Measurements from ENCODE around the gene RALGAPB.

GRCh38 chr20:38558596-38559360 is 86.1 kb downstream of the RALGAPB start:
- TF ChIP-seq CTCF (IDR thresholded peaks at IDR 0.05) = no peak
- TF ChIP-seq POLR2A (IDR thresholded peaks at IDR 0.05) = no peak

Data from testis (tissue), 2 donors.